Right lobe of liver (tissue), 4 donors: ENCODE results near the gene RPL27.

ENCODE experiments used
- CTCF ChIP-seq, 4 donors: fragments of 200-600 bp in 3 of 4; fragments of 450-650 bp in 1 of 4; IDR thresholded peaks; one replicate each; pipeline versions ENCODE4 v1.5.1 to v1.8.0; 2016 to 2022; ENCODE audit warnings: antibody characterized with exemption in 4 of 4, mild to moderate bottlenecking in 2 of 4
- POLR2A ChIP-seq: fragments of 450-650 bp; IDR thresholded peaks from one replicate; pipeline ENCODE4 v1.6.1; 2017; ENCODE audit warnings: antibody characterized with exemption, mild to moderate bottlenecking
- donor health status: DM: no; HTN: no; CAD: no.
- donor health status: DM: no; HTN: no; CAD: no.
- donor health status: DM: no; HTN: yes; CAD: no.

GRCh38 chr17:42971589-42971988, 26.6 kb upstream of the RPL27 start:
- TF ChIP-seq CTCF (IDR thresholded peaks at IDR 0.05) (no peak), POLR2A (no peak)
